IMR-90 (cell line): ENCODE results near the gene SRGAP3.

ENCODE experiments used
- CTCF ChIP-seq: conservative IDR thresholded peaks from 2 replicates; pipeline ENCODE4 v1.5.1; 2012; ENCODE audit warnings: mild to moderate bottlenecking, low read depth, low read length, improper control_type of control experiment
- FOS ChIP-seq: fragments of 150-350 bp; IDR thresholded peaks from 2 replicates; pipeline ENCODE4 v1.6.1; 2016; ENCODE audit warnings: low read depth, low read length
- POLR2A ChIP-seq: IDR thresholded peaks from 2 replicates; pipeline ENCODE4 v1.6.1; 2012; ENCODE audit warnings: mild to moderate bottlenecking, low read depth, low read length
- RAD21 ChIP-seq: IDR thresholded peaks from 2 replicates; pipeline ENCODE4 v1.6.1; 2012; ENCODE audit warnings: low read length, improper control_type of control experiment

GRCh38 chr3:9133656-9134055, 115.8 kb downstream of the SRGAP3 start:
- TF ChIP-seq CTCF (no peak), POLR2A (no peak), RAD21 (no peak), FOS (no peak)
